Keratinocyte (primary cell): ENCODE results near the gene CIBAR2. TPM values are rescaled to one million over a fixed set of nuclear protein-coding genes. Genes with fewer than 3 reads are reported as not detected.

Experiments used
- DNase-seq: peaks from one replicate; pipeline ENCODE4 v3.0.0-alpha.2; 2011; ENCODE audit warnings: low read depth, missing footprints, low spot score
- FAIRE-seq: peaks from 2 replicates; lab custom pipeline; 2011; peaks lifted over from hg19 to GRCh38; lab: Jason Lieb, UNC
- H2AFZ ChIP-seq: 2 replicates; pipeline ENCODE4 v1.6.0; 2012; ENCODE audit warnings: low read length, control low read depth, inconsistent platforms; ENCODE audit not compliant: control insufficient read depth
- H3K27ac ChIP-seq: 2 replicates; pipeline ENCODE4 v1.5.1; 2011; ENCODE audit warnings: low read length; ENCODE audit not compliant: control insufficient read depth, insufficient read depth
- H3K27me3 ChIP-seq: 3 replicates; pipeline ENCODE4 v1.6.0; 2011; ENCODE audit warnings: low read length; ENCODE audit not compliant: control insufficient read depth, insufficient read depth; ENCODE audit errors: extremely low read depth
- H3K36me3 ChIP-seq, 2 experiments: 2 replicates in 1 of 2; 3 replicates in 1 of 2; pipeline ENCODE4 v1.5.1; 2011; ENCODE audit warnings: low read length in 2 of 2, mild to moderate bottlenecking in 1 of 2; ENCODE audit not compliant: control insufficient read depth in 2 of 2, insufficient read depth in 2 of 2; ENCODE audit errors: extremely low read depth in 1 of 2
- H3K4me1 ChIP-seq: 3 replicates; pipeline ENCODE4 v1.5.1; 2011; ENCODE audit warnings: low read length; ENCODE audit not compliant: control insufficient read depth, insufficient read depth; ENCODE audit errors: extremely low read depth
- H3K4me2 ChIP-seq: 3 replicates; pipeline ENCODE4 v1.6.0; 2011; ENCODE audit warnings: low read depth, low read length; ENCODE audit not compliant: control insufficient read depth, insufficient read depth; ENCODE audit errors: extremely low read depth
- H3K4me3 ChIP-seq, 3 experiments: fragments of 200-600 bp in 1 of 3; sonication (generic) in 1 of 3; 2 replicates in 2 of 3; 3 replicates in 1 of 3; pipeline ENCODE4 v1.5.1; 2011 to 2016; ENCODE audit warnings: low read length in 3 of 3, mild to moderate bottlenecking in 3 of 3, control low read depth in 2 of 3, inconsistent platforms in 1 of 3, low read depth in 1 of 3, mixed read lengths in 1 of 3, mixed run types in 1 of 3, moderate library complexity in 1 of 3; ENCODE audit not compliant: control insufficient read depth in 2 of 3, insufficient read depth in 2 of 3; ENCODE audit errors: extremely low read depth in 1 of 3
- H3K79me2 ChIP-seq: 2 replicates; pipeline ENCODE4 v1.6.0; 2012; ENCODE audit warnings: low read length; ENCODE audit not compliant: control insufficient read depth, insufficient read depth
- H3K9ac ChIP-seq: 3 replicates; pipeline ENCODE4 v1.6.0; 2011; ENCODE audit warnings: low read length; ENCODE audit not compliant: control insufficient read depth, insufficient read depth; ENCODE audit errors: extremely low read depth
- H3K9me1 ChIP-seq: 3 replicates; pipeline ENCODE4 v1.6.0; 2011; ENCODE audit warnings: low read length; ENCODE audit not compliant: control insufficient read depth, insufficient read depth; ENCODE audit errors: extremely low read depth
- H3K9me3 ChIP-seq: 2 replicates; pipeline ENCODE4 v1.5.1; 2012; ENCODE audit warnings: low read depth, low read length; ENCODE audit not compliant: control insufficient read depth
- H4K20me1 ChIP-seq: 3 replicates; pipeline ENCODE4 v1.6.0; 2011; ENCODE audit warnings: low read length; ENCODE audit not compliant: control insufficient read depth, insufficient read depth; ENCODE audit errors: extremely low read depth
- EZH2 ChIP-seq: IDR thresholded peaks from one replicate; pipeline ENCODE4 v1.6.1; 2012; ENCODE audit warnings: inconsistent platforms, mild to moderate bottlenecking, low read length, moderate library complexity
- dilution Hi-C: fragments of 300-500 bp; cut with MboI; formaldehyde crosslinking; loops from one replicate; pipeline ENCODE4 v1.7.0; 2020; ENCODE audit warnings: low sequenced_read_pairs; ENCODE audit not compliant: extremely low pct_ligation_motif_present
- polyA plus RNA-seq, 5 experiments: library from polyadenylated mRNA; depleted of rRNA in 3 of 5; stranded (reverse) in 3 of 5; stranded (forward) in 1 of 5; unstranded in 1 of 5; fragments of >200 nt; gene quantifications; 1 replicate in 1 of 5; 2 replicates in 3 of 5; 3 replicates in 1 of 5; pipeline versions ENCODE4 v1.2.1 to v1.2.3, GENCODE V29; 2011 to 2012; ENCODE audit warnings: missing spikeins in 2 of 5, low read depth in 1 of 5, low replicate concordance in 1 of 5
- TF ChIP-seq, protein P1 (sequence below), 3 experiments: IDR thresholded peaks in 1 of 3; conservative IDR thresholded peaks in 1 of 3; optimal IDR thresholded peaks in 1 of 3; 2 replicates in 2 of 3; 3 replicates in 1 of 3; pipeline versions ENCODE3 to v1.5.1; 2011; ENCODE audit warnings: low read length in 3 of 3, mild to moderate bottlenecking in 3 of 3, moderate library complexity in 2 of 3, control low read depth in 1 of 3, inconsistent platforms in 1 of 3; ENCODE audit not compliant: insufficient read depth in 2 of 3; ENCODE audit errors: extremely low read depth in 1 of 3

CIBAR2 gene
- polyA plus RNA-seq, 1 donor (not counting 4 experiments of a cell fraction or from before 2014, with no cell fraction given): not detected

DNA sequence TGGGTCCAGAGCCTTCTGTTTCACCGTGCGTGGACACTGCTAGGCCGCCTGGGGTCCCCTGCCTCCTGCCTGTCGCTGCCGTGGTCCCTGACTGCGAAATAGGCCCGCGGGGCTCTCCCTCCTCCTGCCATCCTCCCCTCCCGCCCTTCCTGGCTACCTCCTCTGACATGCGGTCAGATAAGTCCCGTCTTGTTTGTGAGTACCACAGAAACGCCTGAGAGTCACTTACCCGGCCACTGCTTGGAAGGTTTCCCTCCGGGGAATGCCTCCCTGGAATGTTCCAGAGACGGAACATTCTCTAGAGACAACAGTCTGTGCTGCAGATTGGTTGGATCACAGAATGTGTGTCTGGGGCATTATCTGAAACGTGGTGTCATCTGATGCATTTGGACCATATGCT lies 22.7 kb downstream of the CIBAR2 start:
- Histone ChIP-seq H3K4me2 (no peak overlapping the region), H3K9ac (no peak overlapping the region), H3K36me3 (no peaks in the 10 kb centered on the region), H3K9me3 (no peaks in the 10 kb centered on the region), H4K20me1 (no peaks in the 10 kb centered on the region), H3K79me2 (no peaks in the 10 kb centered on the region), H3K9me1 (no peaks in the 10 kb centered on the region), H3K4me1 (no peaks in the 10 kb centered on the region), H3K27ac (no peak overlapping the region), H3K27me3 (peaks cover 6% of the 10 kb centered on the region), H2AFZ (no peak overlapping the region), H3K4me3 (no peak overlapping the region)
- dilution Hi-C loops: no loop called here
- DNase-seq (no peak), FAIRE-seq (no peak)
- TF ChIP-seq, protein P1, sequence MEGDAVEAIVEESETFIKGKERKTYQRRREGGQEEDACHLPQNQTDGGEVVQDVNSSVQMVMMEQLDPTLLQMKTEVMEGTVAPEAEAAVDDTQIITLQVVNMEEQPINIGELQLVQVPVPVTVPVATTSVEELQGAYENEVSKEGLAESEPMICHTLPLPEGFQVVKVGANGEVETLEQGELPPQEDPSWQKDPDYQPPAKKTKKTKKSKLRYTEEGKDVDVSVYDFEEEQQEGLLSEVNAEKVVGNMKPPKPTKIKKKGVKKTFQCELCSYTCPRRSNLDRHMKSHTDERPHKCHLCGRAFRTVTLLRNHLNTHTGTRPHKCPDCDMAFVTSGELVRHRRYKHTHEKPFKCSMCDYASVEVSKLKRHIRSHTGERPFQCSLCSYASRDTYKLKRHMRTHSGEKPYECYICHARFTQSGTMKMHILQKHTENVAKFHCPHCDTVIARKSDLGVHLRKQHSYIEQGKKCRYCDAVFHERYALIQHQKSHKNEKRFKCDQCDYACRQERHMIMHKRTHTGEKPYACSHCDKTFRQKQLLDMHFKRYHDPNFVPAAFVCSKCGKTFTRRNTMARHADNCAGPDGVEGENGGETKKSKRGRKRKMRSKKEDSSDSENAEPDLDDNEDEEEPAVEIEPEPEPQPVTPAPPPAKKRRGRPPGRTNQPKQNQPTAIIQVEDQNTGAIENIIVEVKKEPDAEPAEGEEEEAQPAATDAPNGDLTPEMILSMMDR (optimal IDR thresholded peaks at IDR 0.05 in 1 of 3, IDR thresholded peaks at IDR 0.05 in 1 of 3, conservative IDR thresholded peaks at IDR 0.05 in 1 of 3; ENCODE audit: extremely low read depth in 1 of 3, insufficient read depth in 2 of 3, low read length in 3 of 3): no peak
- no peak for TF ChIP-seq EZH2

DNA sequence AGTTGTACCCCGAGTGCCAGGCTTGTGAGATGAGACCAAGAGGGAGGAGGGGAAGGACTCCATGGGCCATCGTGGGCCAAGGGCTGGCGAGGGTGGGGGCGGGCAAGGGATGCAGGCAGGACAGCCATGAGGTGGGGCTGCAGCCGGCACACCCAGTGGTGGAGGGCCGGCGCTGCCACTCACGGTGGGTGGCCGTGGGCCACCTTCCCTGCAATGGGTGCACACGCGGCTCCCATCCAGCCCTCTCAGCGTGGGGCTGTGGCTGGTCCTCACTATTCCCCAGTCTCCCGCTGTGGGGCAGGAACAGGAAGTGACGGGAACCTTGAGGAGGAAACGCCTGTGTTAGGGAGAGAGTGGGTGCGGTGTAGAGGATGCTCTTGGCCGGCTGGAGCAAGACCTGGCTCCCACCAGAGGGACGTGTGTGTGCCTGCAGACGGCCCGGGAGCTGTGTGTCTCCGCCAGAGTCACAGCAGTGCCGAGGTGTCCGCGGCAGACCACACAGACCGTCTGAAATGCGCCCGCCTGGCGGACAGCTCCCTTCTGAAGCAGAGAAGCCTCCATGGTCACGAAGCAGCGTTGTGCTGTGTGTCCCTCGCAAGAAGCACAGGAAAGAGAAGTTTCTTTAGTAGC lies 23.6 kb downstream of the CIBAR2 start:
- DNase-seq (no peak), FAIRE-seq (no peak)
- Histone ChIP-seq H3K27ac (no peak overlapping the region), H3K36me3 (no peaks in the 10 kb centered on the region), H3K4me3 (no peak overlapping the region), H3K4me2 (no peak overlapping the region), H3K9me1 (no peaks in the 10 kb centered on the region), H4K20me1 (no peaks in the 10 kb centered on the region), H3K4me1 (no peaks in the 10 kb centered on the region), H3K27me3 (peaks cover 4% of the 10 kb centered on the region), H3K9me3 (no peaks in the 10 kb centered on the region), H3K9ac (no peak overlapping the region), H3K79me2 (no peaks in the 10 kb centered on the region), H2AFZ (no peak overlapping the region)
- TF ChIP-seq, protein P1 (optimal IDR thresholded peaks at IDR 0.05 in 1 of 3, IDR thresholded peaks at IDR 0.05 in 1 of 3, conservative IDR thresholded peaks at IDR 0.05 in 1 of 3; ENCODE audit: extremely low read depth in 1 of 3, insufficient read depth in 2 of 3, low read length in 3 of 3): no peak
- dilution Hi-C loops: no loop called here
